Naive thymus-derived CD8-positive, alpha-beta T cell (primary cell): ENCODE results near the gene SLC22A31. TPM values are rescaled to one million over a fixed set of nuclear protein-coding genes. Genes with fewer than 3 reads are reported as not detected.

Source experiments
- ATAC-seq, 2 donors: fragments of 150-1000 bp; cut with Tn5 transposase in 1 of 2; sonication (Bioruptor Pico), chemical (Tn5 transposase) in 1 of 2; 1 replicate in 1 of 2; 2 replicates in 1 of 2; pipeline ENCODE4 v1.10.0; 2021; ENCODE audit warnings: mild to moderate bottlenecking in 2 of 2, moderate library complexity in 2 of 2
- POLR2A ChIA-PET: fragments of 350-600 bp; sonication (Branson Sonifier 250); formaldehyde crosslinking; loops from one replicate; lab custom pipeline; 2021; ENCODE audit warnings: antibody characterized with exemption; lab: Charles Lee
- DNase-seq, 10 donors: peaks; one replicate each; pipeline versions ENCODE4 v3.0.0 to v3.0.0-alpha.2; 2020 to 2022
- H3K27ac Mint-ChIP-seq, 10 donors: one replicate each; pipeline ENCODE4 v1.8.0; 2020 to 2022; ENCODE audit warnings: mild to moderate bottlenecking in 10 of 10, mixed read lengths in 10 of 10, moderate library complexity in 4 of 10, inconsistent platforms in 1 of 10
- H3K27me3 Mint-ChIP-seq, 5 donors: one replicate each; pipeline ENCODE4 v1.8.0; 2021 to 2022; ENCODE audit warnings: mixed read lengths in 5 of 5
- H3K36me3 Mint-ChIP-seq, 3 donors: one replicate each; pipeline ENCODE4 v1.8.0; 2020 to 2022; ENCODE audit warnings: mixed read lengths in 3 of 3, mild to moderate bottlenecking in 2 of 3, inconsistent platforms in 1 of 3
- H3K4me1 Mint-ChIP-seq, 4 donors: one replicate each; pipeline ENCODE4 v1.8.0; 2021 to 2022; ENCODE audit warnings: mixed read lengths in 4 of 4
- H3K4me3 Mint-ChIP-seq, 10 donors: one replicate each; pipeline ENCODE4 v1.8.0; 2020 to 2022; ENCODE audit warnings: mild to moderate bottlenecking in 10 of 10, mixed read lengths in 10 of 10, moderate library complexity in 6 of 10, inconsistent platforms in 1 of 10
- H3K9me3 Mint-ChIP-seq, 9 donors: one replicate each; pipeline ENCODE4 v1.8.0; 2020 to 2022; ENCODE audit warnings: mixed read lengths in 9 of 9, mild to moderate bottlenecking in 3 of 9, inconsistent platforms in 1 of 9, moderate library complexity in 1 of 9
- polyA plus RNA-seq, 3 donors: library from polyadenylated mRNA; unstranded; fragments of 300-500 nt; fragmentation: Illumina TruSeq; gene quantifications; one replicate each; pipeline ENCODE4 v1.2.3, GENCODE V29; 2021
- total RNA-seq, 8 experiments: library from RNA in 2 of 8; stranded (reverse) in 2 of 8; gene quantifications; one replicate each; pipeline ENCODE4 v1.2.3 and lab custom pipeline; 2021 to 2026

The SLC22A31 gene
- total and polyA plus RNA-seq, 5 experiments from 2014 or later = not detected

- Mint-ChIP-seq H3K4me1 (peaks cover 0 to 12% (median under 1%) of the 10 kb centered on the region in 4 donors), H3K4me3 (no peak overlapping the region), H3K36me3 (peaks cover under 1 to 23% (median 14%) of the 10 kb centered on the region in 3 donors), H3K9me3 (peaks cover 0 to 2% (median 0%) of the 10 kb centered on the region in 9 donors), H3K27me3 (no peaks in the 10 kb centered on the region), H3K27ac (peak overlapping the region in 4 of 10 donors; percentile 11 to 55 (median 41))
- POLR2A ChIA-PET = interaction anchor here (1.9 kb wide), 1 partner anchor 39 kb away, joined by 7 read pairs; no protein-coding TSS in a partner anchor
- ATAC-seq = no peak
- DNase-seq = no peak
Measured at GRCh38 chr16:89154390-89155183, 45.8 kb downstream of the SLC22A31 start.

GRCh38 chr16:89153848-89154271, 46.5 kb downstream of the SLC22A31 start:
- Mint-ChIP-seq H3K4me1 (peaks cover 0 to 15% (median under 1%) of the 10 kb centered on the region in 4 donors), H3K9me3 (peaks cover 0 to 8% (median 0%) of the 10 kb centered on the region in 9 donors), H3K36me3 (peaks cover 7 to 30% (median 21%) of the 10 kb centered on the region in 3 donors), H3K4me3 (no peak overlapping the region), H3K27ac (peak overlapping the region in 1 of 10 donors; percentile 48), H3K27me3 (no peaks in the 10 kb centered on the region)
- ATAC-seq (no peak), DNase-seq (no peak)
- POLR2A ChIA-PET = no interaction called here

GRCh38 chr16:89152831-89153700, 47.3 kb downstream of the SLC22A31 start:
- H3K4me1 Mint-ChIP-seq = peaks cover 0 to 11% (median under 1%) of the 10 kb centered on the region in 4 donors
- no peaks in the 10 kb centered on the region for H3K27me3 Mint-ChIP-seq
- no peak overlapping the region for H3K4me3 Mint-ChIP-seq
- H3K9me3 Mint-ChIP-seq = peaks cover 0 to 8% (median 0%) of the 10 kb centered on the region in 9 donors
- H3K27ac Mint-ChIP-seq = peak overlapping the region in 3 of 10 donors; percentile 1 to 66 (median 15)
- ATAC-seq (peak; percentile 14 to 33), DNase-seq (no peak)
- POLR2A ChIA-PET = no interaction called here
- H3K36me3 Mint-ChIP-seq = peaks cover 10 to 37% (median 24%) of the 10 kb centered on the region in 3 donors

- ATAC-seq = no peak
- Mint-ChIP-seq H3K4me3 (no peak overlapping the region), H3K36me3 (peaks cover 10 to 47% (median 27%) of the 10 kb centered on the region in 3 donors), H3K27ac (peak overlapping the region in 4 of 10 donors; percentile 20 to 82 (median 56)), H3K9me3 (peaks cover 0 to 8% (median 0%) of the 10 kb centered on the region in 9 donors), H3K4me1 (peaks cover 0 to 5% (median 1%) of the 10 kb centered on the region in 4 donors), H3K27me3 (no peaks in the 10 kb centered on the region)
- no peak for DNase-seq
- POLR2A ChIA-PET = no interaction called here
Measured at GRCh38 chr16:89150981-89151380, 49.4 kb downstream of the SLC22A31 start.

GRCh38 chr16:89150090-89150835, 50.1 kb downstream of the SLC22A31 start:
- no peaks in the 10 kb centered on the region for H3K27me3 Mint-ChIP-seq
- H3K36me3 Mint-ChIP-seq = peaks cover 10 to 50% (median 27%) of the 10 kb centered on the region in 3 donors
- ATAC-seq = no peak
- DNase-seq = peak in 1 of 10 donors; percentile 40
- POLR2A ChIA-PET = no interaction called here
- H3K4me1 Mint-ChIP-seq = peaks cover 0 to 5% (median under 1%) of the 10 kb centered on the region in 4 donors
- no peak overlapping the region for H3K4me3 Mint-ChIP-seq
- peaks cover 0 to 8% (median 0%) of the 10 kb centered on the region in 9 donors for H3K9me3 Mint-ChIP-seq
- peak overlapping the region in 4 of 10 donors; percentile 40 to 68 (median 56) for H3K27ac Mint-ChIP-seq

- H3K4me1 Mint-ChIP-seq = peaks cover 0 to 4% (median under 1%) of the 10 kb centered on the region in 4 donors
- peak overlapping the region in 6 of 10 donors; percentile 15 to 84 (median 47) for H3K27ac Mint-ChIP-seq
- POLR2A ChIA-PET = no interaction called here
- H3K36me3 Mint-ChIP-seq = peaks cover 10 to 50% (median 27%) of the 10 kb centered on the region in 3 donors
- H3K4me3 Mint-ChIP-seq = no peak overlapping the region
- no peak for ATAC-seq
- H3K27me3 Mint-ChIP-seq = no peaks in the 10 kb centered on the region
- no peak for DNase-seq
- H3K9me3 Mint-ChIP-seq = peaks cover 0 to 8% (median 0%) of the 10 kb centered on the region in 9 donors
Measured at GRCh38 chr16:89149386-89149785, 51.0 kb downstream of the SLC22A31 start.

GRCh38 chr16:89147085-89147817, 53.1 kb downstream of the SLC22A31 start:
- peaks cover 10 to 57% (median 29%) of the 10 kb centered on the region in 3 donors for H3K36me3 Mint-ChIP-seq
- no peak for ATAC-seq

GRCh38 chr16:89146211-89147005, 53.9 kb downstream of the SLC22A31 start:
- ATAC-seq = no peak
- H3K4me1 Mint-ChIP-seq = peaks cover 0 to 5% (median 2%) of the 10 kb centered on the region in 4 donors
- peak in 1 of 10 donors; percentile 53 for DNase-seq
- POLR2A ChIA-PET = no interaction called here
- H3K36me3 Mint-ChIP-seq = peaks cover 10 to 52% (median 29%) of the 10 kb centered on the region in 3 donors
- no peaks in the 10 kb centered on the region for H3K27me3 Mint-ChIP-seq
- H3K9me3 Mint-ChIP-seq = peaks cover 0 to 8% (median 0%) of the 10 kb centered on the region in 9 donors
- H3K4me3 Mint-ChIP-seq = no peak overlapping the region
- H3K27ac Mint-ChIP-seq = peak overlapping the region in 3 of 10 donors; percentile 18 to 78 (median 32)

More at GRCh38 chr16:89147085-89147817, 53.1 kb downstream of the SLC22A31 start:
- peak in 1 of 10 donors; percentile 45 for DNase-seq
- H3K27me3 Mint-ChIP-seq = no peaks in the 10 kb centered on the region
- peak overlapping the region in 5 of 10 donors; percentile 7 to 78 (median 65) for H3K27ac Mint-ChIP-seq
- peaks cover 0 to 8% (median 0%) of the 10 kb centered on the region in 9 donors for H3K9me3 Mint-ChIP-seq
- peaks cover 0 to 5% (median 2%) of the 10 kb centered on the region in 4 donors for H3K4me1 Mint-ChIP-seq
- POLR2A ChIA-PET = no interaction called here
- H3K4me3 Mint-ChIP-seq = no peak overlapping the region
